HG02973 (cell line): ENCODE data around the gene RPL27.

ENCODE experiments used
- ATAC-seq: cut with Tn5 transposase; IDR thresholded peaks from one replicate; pipeline ENCODE4 v1.9.1; 2021; ENCODE audit warnings: moderate library complexity; ENCODE audit not compliant: unreplicated experiment

Gene RPL27

GRCh38 chr17:43043307-43043706, 45.1 kb downstream of the RPL27 start:
- no peak for ATAC-seq

DNA sequence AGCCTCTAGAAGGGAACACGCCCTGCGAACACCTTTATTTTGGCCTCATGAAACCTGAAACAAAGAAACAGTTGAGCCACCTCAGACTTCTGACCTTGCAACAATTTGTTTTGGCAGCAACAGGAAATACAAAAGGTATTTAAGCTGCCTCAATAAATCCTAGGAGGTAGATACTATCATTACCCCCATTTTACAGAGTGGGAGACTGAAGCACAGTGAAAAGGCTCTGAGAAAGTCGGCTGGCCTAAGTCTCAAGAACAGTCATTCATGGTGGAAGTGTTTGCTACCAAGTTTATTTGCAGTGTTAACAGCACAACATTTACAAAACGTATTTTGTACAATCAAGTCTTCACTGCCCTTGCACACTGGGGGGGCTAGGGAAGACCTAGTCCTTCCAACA, 45.8 kb downstream of the RPL27 start:
- no peak for ATAC-seq

GRCh38 chr17:43051969-43052368, 53.8 kb downstream of the RPL27 start:
- ATAC-seq, result no peak
